ENCODE results near the gene NAIF1. TPM values are rescaled to one million over a fixed set of nuclear protein-coding genes. Genes with fewer than 3 reads are reported as not detected.

NAIF1 gene
- total and polyA plus RNA-seq, 2 experiments from 2014 or later, result 4.9 to 5.5 TPM

DNA sequence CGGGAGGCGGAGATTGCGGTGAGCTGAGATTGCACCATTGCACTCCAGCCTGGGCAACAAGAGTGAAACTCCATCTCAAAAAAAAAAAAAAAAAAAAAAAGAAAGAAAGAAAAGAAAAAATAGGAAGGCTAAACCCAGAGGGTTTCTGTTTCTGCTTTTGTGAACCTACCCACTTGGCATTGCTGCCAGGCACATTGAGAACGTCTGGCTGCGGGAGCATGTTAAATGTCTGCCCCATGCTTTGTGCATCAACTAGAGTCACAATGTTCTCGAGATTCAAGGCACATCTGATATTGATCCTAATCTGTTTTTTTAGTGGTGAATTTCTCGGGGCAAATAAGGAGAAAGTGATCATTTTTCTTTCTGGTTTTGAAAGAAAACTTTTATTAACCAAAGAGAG is 3.8 kb upstream of the NAIF1 start:
- Mint-ChIP-seq H3K9me3 (no peaks in the 10 kb centered on the region), H3K4me1 (peaks cover 38% of the 10 kb centered on the region), H3K4me3 (no peak overlapping the region; the same call in 2 of the 3 replicates), H3K27ac (0 out of 2 replicates have a peak overlapping the region, but pooled peaks have one; percentile 56), H3K36me3 (ENCODE audit: low read depth) (no peaks in the 10 kb centered on the region; the same call in 2 of the 3 replicates), H3K27me3 (ENCODE audit: insufficient read depth, low read depth, poor library complexity) (peaks cover 5% of the 10 kb centered on the region)
- Histone ChIP-seq H3K27me3 (ENCODE audit: insufficient read depth) (no peaks in the 10 kb centered on the region), H3K79me2 (replicated peaks; ENCODE audit: insufficient read depth) (peaks cover 74% of the 10 kb centered on the region), H3K4me1 (ENCODE audit: insufficient read depth) (peaks cover 25% of the 10 kb centered on the region), H3K9me2 (ENCODE audit: insufficient read depth) (peaks cover 4% of the 10 kb centered on the region; the same call in 1 of the 2 replicates), H3K4me3 (no peak overlapping the region), H3K4me2 (no peak overlapping the region), H3K27ac (ENCODE audit: low read depth) (no peak overlapping the region; the same call in 1 of the 2 replicates), H4K20me1 (replicated peaks; ENCODE audit: insufficient read depth) (0 out of 2 replicates have a peak, but pooled peaks cover 5% of the 10 kb centered on the region), H2AFZ (no peak overlapping the region), H3F3A (replicated peaks; ENCODE audit: low read depth) (peaks cover 7% of the 10 kb centered on the region; the same call in 1 of the 2 replicates), H3K36me3 (ENCODE audit: insufficient read depth) (no peaks in the 10 kb centered on the region)
- TF ChIP-seq, protein P1, sequence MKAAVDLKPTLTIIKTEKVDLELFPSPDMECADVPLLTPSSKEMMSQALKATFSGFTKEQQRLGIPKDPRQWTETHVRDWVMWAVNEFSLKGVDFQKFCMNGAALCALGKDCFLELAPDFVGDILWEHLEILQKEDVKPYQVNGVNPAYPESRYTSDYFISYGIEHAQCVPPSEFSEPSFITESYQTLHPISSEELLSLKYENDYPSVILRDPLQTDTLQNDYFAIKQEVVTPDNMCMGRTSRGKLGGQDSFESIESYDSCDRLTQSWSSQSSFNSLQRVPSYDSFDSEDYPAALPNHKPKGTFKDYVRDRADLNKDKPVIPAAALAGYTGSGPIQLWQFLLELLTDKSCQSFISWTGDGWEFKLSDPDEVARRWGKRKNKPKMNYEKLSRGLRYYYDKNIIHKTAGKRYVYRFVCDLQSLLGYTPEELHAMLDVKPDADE (IDR thresholded peaks at IDR 0.05), result no peak
- TF ChIP-seq EZH2 (IDR thresholded peaks at IDR 0.05; ENCODE audit: low read depth, unreplicated experiment), result no peak
- TF ChIP-seq EZH2phosphoT487 (IDR thresholded peaks at IDR 0.05; ENCODE audit: unreplicated experiment), result no peak
- TF ChIP-seq NANOG (IDR thresholded peaks at IDR 0.05; ENCODE audit: borderline replicate concordance), result no peak
- TF ChIP-seq STAT1 (IDR thresholded peaks at IDR 0.05; ENCODE audit: unreplicated experiment), result no peak
- TF ChIP-seq, protein P2, sequence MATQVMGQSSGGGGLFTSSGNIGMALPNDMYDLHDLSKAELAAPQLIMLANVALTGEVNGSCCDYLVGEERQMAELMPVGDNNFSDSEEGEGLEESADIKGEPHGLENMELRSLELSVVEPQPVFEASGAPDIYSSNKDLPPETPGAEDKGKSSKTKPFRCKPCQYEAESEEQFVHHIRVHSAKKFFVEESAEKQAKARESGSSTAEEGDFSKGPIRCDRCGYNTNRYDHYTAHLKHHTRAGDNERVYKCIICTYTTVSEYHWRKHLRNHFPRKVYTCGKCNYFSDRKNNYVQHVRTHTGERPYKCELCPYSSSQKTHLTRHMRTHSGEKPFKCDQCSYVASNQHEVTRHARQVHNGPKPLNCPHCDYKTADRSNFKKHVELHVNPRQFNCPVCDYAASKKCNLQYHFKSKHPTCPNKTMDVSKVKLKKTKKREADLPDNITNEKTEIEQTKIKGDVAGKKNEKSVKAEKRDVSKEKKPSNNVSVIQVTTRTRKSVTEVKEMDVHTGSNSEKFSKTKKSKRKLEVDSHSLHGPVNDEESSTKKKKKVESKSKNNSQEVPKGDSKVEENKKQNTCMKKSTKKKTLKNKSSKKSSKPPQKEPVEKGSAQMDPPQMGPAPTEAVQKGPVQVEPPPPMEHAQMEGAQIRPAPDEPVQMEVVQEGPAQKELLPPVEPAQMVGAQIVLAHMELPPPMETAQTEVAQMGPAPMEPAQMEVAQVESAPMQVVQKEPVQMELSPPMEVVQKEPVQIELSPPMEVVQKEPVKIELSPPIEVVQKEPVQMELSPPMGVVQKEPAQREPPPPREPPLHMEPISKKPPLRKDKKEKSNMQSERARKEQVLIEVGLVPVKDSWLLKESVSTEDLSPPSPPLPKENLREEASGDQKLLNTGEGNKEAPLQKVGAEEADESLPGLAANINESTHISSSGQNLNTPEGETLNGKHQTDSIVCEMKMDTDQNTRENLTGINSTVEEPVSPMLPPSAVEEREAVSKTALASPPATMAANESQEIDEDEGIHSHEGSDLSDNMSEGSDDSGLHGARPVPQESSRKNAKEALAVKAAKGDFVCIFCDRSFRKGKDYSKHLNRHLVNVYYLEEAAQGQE (IDR thresholded peaks at IDR 0.05; ENCODE audit: unreplicated experiment), result no peak
- no peak for TF ChIP-seq JUNB (IDR thresholded peaks at IDR 0.05; ENCODE audit: unreplicated experiment)
- no peak for TF ChIP-seq ZNF114 (CRISPR knock-in tag; IDR thresholded peaks at IDR 0.05)
- TF ChIP-seq CREB1 (CRISPR knock-in tag; IDR thresholded peaks at IDR 0.05; ENCODE audit: low read depth), result no peak
- TF ChIP-seq, protein P3, sequence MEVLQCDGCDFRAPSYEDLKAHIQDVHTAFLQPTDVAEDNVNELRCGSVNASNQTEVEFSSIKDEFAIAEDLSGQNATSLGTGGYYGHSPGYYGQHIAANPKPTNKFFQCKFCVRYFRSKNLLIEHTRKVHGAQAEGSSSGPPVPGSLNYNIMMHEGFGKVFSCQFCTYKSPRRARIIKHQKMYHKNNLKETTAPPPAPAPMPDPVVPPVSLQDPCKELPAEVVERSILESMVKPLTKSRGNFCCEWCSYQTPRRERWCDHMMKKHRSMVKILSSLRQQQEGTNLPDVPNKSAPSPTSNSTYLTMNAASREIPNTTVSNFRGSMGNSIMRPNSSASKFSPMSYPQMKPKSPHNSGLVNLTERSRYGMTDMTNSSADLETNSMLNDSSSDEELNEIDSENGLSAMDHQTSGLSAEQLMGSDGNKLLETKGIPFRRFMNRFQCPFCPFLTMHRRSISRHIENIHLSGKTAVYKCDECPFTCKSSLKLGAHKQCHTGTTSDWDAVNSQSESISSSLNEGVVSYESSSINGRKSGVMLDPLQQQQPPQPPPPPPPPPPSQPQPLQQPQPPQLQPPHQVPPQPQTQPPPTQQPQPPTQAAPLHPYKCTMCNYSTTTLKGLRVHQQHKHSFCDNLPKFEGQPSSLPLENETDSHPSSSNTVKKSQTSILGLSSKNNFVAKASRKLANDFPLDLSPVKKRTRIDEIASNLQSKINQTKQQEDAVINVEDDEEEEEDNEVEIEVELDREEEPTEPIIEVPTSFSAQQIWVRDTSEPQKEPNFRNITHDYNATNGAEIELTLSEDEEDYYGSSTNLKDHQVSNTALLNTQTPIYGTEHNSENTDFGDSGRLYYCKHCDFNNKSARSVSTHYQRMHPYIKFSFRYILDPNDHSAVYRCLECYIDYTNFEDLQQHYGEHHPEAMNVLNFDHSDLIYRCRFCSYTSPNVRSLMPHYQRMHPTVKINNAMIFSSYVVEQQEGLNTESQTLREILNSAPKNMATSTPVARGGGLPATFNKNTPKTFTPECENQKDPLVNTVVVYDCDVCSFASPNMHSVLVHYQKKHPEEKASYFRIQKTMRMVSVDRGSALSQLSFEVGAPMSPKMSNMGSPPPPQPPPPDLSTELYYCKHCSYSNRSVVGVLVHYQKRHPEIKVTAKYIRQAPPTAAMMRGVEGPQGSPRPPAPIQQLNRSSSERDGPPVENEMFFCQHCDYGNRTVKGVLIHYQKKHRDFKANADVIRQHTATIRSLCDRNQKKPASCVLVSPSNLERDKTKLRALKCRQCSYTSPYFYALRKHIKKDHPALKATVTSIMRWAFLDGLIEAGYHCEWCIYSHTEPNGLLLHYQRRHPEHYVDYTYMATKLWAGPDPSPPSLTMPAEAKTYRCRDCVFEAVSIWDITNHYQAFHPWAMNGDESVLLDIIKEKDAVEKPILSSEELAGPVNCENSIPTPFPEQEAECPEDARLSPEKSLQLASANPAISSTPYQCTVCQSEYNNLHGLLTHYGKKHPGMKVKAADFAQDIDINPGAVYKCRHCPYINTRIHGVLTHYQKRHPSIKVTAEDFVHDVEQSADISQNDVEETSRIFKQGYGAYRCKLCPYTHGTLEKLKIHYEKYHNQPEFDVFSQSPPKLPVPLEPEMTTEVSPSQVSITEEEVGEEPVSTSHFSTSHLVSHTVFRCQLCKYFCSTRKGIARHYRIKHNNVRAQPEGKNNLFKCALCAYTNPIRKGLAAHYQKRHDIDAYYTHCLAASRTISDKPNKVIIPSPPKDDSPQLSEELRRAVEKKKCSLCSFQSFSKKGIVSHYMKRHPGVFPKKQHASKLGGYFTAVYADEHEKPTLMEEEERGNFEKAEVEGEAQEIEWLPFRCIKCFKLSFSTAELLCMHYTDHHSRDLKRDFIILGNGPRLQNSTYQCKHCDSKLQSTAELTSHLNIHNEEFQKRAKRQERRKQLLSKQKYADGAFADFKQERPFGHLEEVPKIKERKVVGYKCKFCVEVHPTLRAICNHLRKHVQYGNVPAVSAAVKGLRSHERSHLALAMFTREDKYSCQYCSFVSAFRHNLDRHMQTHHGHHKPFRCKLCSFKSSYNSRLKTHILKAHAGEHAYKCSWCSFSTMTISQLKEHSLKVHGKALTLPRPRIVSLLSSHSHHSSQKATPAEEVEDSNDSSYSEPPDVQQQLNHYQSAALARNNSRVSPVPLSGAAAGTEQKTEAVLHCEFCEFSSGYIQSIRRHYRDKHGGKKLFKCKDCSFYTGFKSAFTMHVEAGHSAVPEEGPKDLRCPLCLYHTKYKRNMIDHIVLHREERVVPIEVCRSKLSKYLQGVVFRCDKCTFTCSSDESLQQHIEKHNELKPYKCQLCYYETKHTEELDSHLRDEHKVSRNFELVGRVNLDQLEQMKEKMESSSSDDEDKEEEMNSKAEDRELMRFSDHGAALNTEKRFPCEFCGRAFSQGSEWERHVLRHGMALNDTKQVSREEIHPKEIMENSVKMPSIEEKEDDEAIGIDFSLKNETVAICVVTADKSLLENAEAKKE (CRISPR knock-in tag; IDR thresholded peaks at IDR 0.05), result no peak
- TF ChIP-seq ZNF331 (CRISPR knock-in tag; IDR thresholded peaks at IDR 0.05; ENCODE audit: low read depth), result no peak
- no peak for TF ChIP-seq POLR2AphosphoS5 (IDR thresholded peaks at IDR 0.05; ENCODE audit: low read depth)
- TF ChIP-seq, protein P4, sequence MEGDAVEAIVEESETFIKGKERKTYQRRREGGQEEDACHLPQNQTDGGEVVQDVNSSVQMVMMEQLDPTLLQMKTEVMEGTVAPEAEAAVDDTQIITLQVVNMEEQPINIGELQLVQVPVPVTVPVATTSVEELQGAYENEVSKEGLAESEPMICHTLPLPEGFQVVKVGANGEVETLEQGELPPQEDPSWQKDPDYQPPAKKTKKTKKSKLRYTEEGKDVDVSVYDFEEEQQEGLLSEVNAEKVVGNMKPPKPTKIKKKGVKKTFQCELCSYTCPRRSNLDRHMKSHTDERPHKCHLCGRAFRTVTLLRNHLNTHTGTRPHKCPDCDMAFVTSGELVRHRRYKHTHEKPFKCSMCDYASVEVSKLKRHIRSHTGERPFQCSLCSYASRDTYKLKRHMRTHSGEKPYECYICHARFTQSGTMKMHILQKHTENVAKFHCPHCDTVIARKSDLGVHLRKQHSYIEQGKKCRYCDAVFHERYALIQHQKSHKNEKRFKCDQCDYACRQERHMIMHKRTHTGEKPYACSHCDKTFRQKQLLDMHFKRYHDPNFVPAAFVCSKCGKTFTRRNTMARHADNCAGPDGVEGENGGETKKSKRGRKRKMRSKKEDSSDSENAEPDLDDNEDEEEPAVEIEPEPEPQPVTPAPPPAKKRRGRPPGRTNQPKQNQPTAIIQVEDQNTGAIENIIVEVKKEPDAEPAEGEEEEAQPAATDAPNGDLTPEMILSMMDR (conservative IDR thresholded peaks at IDR 0.05; ENCODE audit: low read depth in 2 of 2), result no peak
- DNase-seq (ENCODE audit: low spot score) (no peak), ATAC-seq (no peak)

Data from GM23338 (cell line).